GM18861 (cell line): Measurements from ENCODE around the gene ASB18.

ENCODE experiments used
- ATAC-seq: cut with Tn5 transposase; IDR thresholded peaks from one replicate; pipeline ENCODE4 v1.9.1; 2021; ENCODE audit not compliant: unreplicated experiment

The ASB18 gene

DNA sequence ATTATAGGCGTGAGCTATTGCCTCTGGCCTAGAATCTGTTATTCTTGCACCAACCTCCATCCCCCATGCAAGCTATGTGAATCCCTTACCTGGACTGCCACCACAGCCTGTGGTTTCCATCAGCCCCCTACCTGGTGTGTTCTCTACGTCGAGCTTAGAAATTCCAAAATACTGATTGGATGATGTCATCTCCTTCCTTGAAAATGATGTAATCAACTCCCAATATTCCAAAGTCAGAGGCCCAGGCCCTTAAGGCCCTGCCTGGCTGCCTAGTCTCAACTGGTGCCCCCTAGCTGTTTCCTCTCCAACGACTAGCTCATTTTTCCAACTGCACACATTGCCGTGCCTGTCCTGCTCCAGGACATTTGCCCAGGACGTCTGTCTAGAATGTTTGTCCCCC, 54.7 kb downstream of the ASB18 start:
- ATAC-seq = no peak

DNA sequence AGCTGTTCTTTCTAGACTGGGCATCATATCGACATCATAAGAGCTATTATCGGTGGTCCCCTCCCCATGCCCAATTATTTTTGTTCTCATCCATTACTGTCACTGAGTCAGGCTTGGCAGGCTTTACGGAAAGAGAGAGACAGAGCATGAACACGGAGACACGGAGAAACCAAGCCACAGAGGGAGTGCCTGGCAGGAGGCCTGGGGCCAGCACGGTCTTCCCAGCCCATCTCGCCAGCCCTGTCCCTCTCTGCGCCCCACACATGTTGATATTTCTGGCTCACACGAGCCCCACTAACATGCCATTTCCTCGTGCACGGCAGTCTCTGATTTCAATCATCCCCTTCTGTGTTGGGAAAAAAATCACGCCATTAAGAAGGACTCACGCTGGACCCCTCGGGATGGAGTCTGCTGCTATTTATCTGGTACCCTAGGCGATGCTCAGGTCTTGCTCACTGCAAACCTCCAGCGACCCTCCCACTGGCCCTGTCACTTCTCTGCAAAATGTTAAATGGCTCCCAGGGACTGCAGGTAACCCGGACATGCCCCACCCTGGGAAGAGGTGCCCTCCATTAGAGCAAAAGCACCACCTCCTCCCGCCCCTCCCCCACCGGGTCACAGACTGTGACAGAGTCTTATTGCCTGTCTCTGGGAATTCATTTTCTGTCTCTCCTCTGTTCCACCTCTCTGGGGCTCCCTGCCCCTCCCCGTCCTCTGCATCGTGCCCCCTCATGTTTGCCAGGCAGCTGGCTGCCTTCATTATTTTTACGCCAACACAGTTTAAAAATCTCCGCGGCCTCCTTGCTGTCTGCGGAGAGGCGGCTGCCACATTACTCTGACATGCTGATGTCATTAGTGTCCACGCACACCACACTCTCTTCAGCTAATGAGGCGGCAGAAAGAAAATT, 55.9 kb downstream of the ASB18 start:
- no peak for ATAC-seq

- ATAC-seq = no peak
These were observed 56.7 kb downstream of the ASB18 start for GRCh38 chr2:236207472-236207871.

DNA sequence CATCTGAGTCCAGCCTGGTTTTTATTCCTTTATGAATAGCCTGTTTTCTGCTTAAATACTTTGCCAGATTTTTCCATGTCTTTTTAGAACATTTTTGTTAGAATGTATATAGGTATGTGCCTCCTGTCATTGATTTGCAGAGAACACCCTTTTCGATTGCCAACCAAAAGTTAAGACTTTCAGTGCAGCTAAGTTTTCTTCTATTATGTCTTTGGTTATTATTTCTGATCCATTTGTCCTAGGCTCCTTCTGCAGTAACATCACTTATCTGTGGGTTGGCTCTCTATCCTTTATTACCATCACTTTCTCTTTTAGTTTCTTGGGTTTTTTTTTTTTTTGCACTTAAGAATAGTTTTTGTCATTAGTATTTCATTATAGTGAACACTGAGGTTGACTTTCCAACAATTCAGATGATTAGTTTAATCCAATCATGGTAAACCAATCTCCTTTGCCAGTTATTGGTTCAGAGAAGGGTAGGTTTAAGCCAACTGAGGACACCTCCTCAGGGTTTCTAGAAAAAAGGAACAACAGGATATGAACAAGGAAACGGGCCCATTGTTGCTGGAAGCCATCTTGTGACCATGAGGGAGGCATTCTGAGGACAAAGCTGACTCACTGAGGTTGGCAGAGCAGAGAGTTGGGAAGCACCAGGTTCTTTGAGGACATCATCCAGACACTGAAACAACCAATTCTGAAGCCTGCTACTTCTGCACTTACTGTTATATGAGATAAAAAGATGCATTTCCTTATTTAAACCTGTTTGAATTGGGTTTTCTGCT, 58.1 kb downstream of the ASB18 start:
- no peak for ATAC-seq

GRCh38 chr2:236204953-236205352, 59.3 kb downstream of the ASB18 start:
- no peak for ATAC-seq

DNA sequence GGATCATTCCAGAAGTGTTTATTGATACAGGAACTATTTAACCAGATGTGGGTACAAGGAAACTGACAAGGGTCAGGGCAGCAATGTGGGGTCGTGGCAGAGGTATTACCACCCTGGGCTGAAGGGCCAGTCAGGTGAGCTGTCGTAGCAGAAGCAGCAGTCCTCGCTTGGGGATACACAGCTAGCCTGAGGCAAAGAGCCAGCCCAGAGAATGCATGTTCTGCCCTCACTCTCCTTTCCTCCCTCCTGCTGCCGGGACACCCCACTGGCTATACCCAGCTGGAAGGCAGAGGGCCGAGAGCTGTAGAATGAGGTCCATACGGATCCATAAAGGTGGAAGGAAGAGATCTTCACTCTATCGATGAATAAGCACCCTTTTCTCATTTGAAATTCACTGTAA, 63.8 kb downstream of the ASB18 start:
- ATAC-seq = no peak

- no peak for ATAC-seq
These were observed 67.8 kb downstream of the ASB18 start for GRCh38 chr2:236196366-236196765.

GRCh38 chr2:236195726-236196125, 68.5 kb downstream of the ASB18 start:
- no peak for ATAC-seq

GRCh38 chr2:236194786-236195185, 69.4 kb downstream of the ASB18 start:
- ATAC-seq = no peak

DNA sequence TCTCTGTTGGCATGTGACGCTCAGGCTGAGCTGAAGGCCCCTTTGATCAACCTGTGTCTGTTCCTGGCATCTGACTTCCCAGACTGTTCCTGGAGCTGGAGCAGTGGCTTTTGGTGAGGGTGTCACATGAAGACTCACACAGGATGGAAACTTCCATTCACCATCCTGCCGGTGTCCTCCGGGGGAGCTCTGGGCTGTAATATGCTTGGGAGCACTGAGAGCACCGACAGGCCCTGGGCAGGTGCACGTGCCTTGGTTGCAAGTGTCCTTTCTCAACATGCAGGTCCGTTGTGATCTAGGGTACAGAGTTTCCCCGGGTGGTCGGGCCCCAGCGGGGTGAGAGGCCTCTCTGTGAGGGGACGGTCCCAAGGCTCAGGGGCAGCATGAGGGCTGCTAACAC, 71.2 kb downstream of the ASB18 start:
- ATAC-seq = no peak

- ATAC-seq = no peak
These were observed 73.5 kb downstream of the ASB18 start for GRCh38 chr2:236190674-236191073.

DNA sequence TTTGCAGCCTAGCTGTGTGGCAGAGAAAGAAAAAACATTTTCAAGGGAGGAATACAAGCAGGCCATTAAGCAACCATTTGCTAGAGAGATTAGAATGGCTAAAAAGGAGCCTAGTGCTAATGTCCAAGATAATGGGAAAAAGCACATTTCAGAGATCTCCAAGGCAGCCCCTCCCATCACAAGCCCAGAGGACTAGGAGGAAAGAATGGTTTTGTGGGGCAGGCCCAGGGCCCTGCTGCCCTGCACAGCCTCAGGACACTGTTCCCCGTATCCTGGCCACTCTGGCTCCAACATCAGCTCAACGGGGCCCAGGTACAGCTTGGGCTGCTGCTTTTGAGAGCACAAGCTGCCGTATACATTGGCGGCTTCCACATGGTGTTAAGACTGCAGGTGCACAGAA, 79.5 kb downstream of the ASB18 start:
- no peak for ATAC-seq

GRCh38 chr2:236180831-236181453, 83.3 kb downstream of the ASB18 start:
- no peak for ATAC-seq

DNA sequence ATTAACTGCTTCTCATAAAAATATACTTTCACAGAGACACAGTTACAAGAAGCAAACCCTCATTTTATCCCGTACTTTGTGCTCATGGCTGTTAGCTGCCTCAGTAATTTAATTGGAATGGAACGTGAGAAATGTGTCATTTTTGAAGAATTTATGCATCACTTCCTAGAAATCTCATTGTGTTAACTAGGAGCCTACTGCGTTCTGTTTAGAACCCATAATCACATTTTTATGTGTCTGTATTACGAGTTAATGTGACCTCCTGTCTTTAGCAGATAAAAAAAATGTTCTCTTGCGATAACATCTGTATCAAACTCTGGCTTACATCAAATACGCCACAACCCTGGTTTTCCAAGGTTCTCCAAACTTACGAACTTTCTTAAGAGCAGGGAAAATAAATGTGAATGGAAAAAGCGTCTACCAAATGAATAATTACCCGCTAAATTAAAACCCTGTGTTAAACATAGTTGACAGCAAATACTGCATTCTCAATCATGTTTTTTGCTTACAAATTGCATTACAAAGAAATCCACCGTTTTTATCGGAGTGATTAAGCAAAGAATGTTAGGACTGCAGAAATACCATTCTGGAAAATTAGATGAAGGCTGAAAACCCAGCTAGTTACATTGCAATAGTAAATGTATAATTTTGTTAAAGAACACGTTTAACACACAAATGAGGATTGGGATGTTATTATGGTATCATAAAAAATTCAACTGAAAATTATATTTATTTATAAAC, 84.0 kb downstream of the ASB18 start:
- no peak for ATAC-seq

DNA sequence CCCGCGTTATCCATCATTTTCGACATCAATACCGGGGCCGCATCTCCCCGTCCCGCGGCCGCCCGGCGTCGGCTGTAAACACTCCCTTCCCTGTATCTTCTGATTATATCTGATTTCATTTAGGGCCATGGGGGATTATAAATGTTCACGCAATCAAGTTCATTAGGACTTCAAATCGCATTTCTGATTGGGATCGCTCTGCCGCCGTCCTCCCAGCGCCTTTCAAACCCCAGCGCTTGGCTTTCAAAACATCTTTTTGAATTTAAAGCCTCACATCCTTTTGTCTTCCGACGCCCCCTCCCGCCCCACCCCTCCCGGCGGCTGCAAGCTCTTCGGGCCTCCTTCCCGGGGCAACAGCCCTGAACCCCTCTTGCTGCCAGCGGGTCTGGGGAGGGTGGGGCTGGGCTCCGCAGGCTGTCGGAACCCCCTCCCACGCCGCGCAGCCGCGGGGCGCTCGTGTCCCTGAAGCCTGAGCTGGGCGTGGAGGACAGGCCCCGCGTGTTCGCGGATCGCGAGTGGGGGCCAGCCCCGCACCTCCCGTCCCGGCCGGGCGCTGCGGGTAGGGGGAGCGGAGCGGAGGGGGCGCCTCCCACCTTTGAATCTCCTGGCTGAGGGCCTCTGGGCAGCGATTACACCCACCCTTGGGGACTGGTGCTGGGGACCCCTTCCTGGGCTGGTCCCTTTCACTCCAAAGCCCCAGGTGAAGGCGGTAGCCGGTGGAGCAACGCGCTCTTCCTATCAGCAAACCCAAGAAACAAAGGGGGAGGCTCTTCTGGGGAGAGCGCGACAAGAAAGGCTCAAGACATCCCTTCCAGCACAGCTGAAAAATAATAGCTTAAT, 84.8 kb downstream of the ASB18 start:
- ATAC-seq = no peak

GRCh38 chr2:236178890-236179235, 85.3 kb downstream of the ASB18 start:
- no peak for ATAC-seq

GRCh38 chr2:236177967-236178889, 86.0 kb downstream of the ASB18 start:
- no peak for ATAC-seq

- no peak for ATAC-seq
These were observed 86.6 kb downstream of the ASB18 start for GRCh38 chr2:236177604-236177966.

DNA sequence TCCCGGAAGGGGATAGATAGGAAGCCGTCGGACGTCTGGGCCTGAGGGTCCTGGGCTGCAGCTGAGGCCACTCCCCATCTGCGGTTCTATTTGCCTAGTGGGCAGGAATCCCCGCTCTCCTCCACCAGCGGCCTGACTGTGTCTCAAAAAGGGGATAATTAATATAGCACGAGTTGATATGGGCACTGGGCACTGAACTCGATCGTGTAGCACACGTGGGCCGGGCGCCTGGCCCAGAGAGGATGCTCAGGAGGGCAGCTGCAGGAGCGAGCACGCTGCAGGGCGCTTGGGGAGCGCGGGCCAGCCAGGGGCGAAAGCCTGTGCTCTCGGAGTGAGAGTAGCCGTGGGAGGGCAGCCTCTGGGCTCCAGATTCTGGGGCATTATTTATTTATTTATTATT, 87.3 kb downstream of the ASB18 start:
- ATAC-seq = no peak
